NCI-H2227 (cell line): ENCODE measurements around the gene PCSK6.

ENCODE experiments used
- DNase-seq: peaks from one replicate; lab custom pipeline; 2025; ENCODE audit not compliant: unreplicated experiment; lab: John Stamatoyannopoulos, UW

The PCSK6 gene

DNA sequence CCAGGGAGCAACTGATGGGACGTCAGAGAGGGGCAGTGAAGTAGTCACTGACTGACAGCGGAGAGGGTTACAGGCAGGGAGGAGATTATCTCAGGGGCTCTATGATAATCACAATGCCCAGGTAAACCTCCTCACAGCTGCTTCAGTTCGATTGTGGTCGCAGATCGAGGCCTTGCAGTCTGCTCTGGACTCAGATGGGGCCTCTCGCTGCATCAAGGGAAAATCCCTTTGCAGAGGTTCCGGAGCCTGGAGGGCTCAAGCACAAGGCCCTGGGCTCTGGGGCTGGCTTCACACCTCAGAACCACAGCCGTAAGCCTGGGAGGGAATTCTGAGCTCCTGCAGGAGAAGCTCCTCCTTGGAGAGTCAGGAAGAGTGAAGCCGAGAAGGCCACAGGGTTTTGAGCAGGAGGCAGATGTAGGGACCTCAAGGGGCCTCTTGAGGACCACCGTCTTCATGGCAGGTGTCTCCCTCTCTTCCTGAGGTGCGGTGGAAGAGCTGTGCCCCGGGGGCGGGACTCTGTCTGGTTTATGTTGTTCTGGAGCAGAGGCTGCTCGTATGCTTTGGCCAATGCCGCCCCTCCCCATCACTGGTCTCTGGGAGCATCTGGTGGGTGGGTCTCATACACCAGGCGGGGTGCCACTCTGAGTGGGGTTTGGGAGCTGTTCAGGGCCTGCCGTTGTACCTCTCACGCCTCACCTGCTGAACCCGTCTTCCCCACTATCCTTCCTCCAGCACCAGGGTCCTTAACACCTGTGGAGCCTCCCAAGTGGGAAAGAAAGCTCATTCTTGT lies 175.0 kb downstream of the PCSK6 start:
- DNase-seq: no peak

DNA sequence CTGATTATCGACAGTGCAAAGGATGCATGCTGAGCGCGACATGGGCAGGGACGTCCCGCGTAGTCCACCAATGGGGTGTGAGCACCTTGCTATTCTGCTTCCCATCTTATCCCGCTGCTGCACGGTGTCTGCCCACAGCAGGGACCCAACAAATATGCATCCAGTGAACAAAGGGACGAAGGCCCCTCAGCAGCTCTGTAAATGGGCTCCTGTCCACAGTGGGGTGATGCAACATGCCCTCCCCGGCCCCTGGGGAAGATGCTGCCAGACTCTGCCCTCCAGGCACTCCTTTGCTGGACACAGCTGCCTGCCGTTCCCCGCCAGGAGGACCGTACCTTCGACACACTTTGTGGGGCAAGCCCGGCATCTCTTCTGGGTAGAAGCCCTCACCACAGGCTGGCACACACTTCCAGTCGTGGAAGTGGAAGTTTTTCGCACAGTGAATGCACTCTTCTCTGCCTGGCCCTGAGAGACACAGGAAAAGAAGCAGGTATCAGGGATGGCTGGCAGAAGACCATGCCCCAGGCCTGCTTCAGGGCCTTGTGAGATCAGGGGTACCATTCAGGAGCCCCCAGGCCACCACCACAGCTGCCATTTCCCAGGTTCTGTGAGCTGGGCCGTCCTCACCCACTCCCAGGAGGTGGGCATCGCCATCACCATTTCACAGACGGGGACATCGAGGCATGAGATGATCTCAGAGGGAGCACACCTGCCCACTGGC lies 176.3 kb downstream of the PCSK6 start:
- DNase-seq: no peak

DNA sequence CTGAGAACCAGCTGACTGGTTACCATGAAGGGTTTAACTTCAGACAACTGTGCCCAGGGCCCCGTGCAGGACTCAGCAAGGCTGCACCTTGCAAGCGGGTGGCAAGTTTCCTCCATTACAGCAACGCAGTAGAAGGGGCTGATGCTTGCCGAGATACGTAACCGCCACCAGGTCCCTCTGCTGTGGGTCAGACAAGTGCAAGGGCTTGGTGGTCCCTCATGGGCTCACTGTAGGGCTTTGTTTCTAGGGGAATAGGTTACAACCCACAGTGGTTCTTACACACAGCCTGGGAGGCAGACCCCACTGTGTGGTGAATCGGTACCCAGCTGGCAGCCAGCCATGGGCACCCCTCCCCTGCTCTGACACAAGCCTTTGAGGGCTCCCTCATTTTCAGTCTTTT lies 179.0 kb downstream of the PCSK6 start:
- DNase-seq: no peak

DNA sequence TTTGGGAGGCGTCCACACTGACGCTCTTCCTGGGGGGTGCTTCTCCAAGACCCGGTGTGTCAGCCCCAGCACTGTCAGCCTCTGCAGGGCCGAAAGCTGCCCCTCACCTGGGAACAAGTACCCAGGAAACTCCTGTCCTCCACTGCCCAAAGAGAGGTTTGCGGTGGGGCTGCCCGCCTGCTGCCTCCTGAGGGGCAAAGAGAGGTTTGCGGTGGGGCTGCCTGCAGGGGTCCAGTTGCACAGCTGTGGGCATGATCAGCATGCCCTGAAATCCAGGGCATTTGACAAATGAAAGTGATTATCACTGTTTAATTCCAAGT lies 179.4 kb downstream of the PCSK6 start:
- no peak for DNase-seq

DNA sequence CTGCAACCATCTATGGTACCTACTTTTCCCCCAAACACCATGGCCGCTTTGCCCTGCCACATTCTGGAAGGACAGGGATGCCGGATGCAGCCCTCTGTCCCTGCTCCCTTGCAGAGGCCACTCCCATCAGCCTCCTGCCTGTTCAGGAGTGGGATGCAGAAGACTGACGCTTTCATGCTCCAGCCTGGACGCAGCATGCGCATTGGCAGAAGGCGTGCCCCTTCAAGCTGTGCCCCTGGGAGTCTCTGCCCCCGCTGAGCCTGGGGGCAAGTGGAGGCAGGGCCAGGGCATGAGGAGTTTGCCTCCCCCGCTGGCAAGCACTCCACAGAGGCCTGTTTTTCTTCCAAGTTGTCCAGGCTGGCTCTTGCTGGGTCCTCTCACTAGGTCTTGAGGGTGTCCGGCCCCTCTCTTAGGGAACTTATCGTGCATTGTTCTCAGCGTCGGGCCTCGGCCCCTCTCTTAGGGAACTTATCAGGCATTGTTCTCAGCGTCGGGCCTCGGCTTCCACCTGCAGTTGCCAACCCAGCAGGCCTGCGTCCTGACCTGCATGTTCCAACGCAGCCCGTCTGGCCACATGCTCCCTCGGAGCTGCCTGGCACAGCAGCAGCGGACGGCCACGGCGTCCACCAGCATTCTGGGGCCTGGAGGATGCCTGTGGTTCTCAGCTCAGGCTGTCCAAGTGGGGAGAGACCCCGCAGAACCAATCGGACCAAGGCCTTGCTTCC lies 179.9 kb downstream of the PCSK6 start:
- DNase-seq: no peak

DNA sequence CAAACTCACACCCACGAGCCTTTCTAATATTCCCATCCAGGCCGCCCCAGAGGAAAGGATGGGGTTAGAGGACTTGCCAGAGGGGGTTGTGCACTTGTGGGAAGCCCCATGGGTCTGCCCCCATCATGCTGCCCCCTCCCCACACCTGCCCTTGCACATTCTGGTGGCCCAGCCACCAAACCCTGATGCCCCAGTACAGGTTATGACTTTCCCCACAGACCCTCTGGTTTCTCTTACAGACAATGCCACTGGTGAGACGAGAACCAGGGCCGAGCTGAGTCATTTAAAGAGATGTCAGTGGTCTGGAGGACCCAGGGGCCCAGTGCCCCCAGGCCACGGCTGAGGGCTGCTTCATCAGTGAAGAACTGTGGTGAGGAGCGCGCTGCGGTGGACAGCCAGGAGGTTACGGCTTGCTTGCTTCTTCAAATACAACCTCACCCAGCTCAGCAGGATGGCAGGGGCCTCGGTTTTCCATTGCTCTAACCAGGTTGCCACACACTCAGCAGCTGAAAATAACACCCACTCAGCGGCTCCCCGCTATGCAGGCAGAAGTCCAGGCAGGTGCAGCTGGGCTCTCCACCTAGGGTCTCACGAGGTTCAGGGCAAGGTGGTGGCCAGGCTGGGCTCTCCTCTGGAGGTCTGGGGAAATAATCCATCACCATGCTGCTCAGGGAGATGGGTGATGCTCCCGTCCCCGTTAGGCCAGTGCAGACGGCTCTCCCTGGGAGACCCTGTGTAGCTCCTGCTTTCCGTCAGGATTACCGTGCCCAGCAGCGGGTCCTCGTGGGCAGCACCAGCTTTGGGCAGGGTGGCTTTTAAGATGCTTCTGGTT lies 180.7 kb downstream of the PCSK6 start:
- DNase-seq: no peak

DNA sequence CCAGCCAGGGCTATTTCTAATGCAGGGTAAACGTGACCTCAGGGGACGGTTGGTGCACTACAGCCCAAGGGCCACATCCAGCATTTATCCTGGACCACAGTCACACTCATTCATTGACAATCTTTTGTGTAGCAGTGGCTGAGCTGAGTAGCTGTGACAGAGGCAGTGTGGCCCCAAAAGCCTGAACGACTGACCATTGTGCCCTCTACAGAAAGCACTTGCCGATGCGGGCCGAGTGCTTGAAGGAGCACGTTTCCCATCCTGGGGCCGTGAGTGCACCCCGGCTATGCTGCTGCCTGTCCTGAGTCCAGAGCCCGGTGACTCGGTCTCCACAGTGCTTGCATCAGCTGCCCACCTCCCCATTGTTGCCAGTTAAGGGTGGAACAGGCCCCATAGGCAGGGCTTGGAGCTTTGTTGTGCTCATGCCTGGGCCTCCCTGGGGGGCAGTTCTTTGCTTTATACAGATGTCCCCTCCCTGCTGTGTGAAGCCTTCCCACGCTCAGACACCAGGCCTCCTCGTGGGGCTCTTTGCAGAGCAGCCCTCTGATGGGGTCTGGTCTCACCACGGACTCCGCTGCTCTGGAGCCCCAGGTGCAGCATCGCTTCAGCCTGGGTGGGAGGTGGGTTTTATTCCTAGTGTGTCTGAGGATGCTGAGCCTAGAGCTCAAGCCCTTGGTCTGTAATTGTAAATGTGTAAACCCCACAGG lies 181.5 kb downstream of the PCSK6 start:
- no peak for DNase-seq

DNA sequence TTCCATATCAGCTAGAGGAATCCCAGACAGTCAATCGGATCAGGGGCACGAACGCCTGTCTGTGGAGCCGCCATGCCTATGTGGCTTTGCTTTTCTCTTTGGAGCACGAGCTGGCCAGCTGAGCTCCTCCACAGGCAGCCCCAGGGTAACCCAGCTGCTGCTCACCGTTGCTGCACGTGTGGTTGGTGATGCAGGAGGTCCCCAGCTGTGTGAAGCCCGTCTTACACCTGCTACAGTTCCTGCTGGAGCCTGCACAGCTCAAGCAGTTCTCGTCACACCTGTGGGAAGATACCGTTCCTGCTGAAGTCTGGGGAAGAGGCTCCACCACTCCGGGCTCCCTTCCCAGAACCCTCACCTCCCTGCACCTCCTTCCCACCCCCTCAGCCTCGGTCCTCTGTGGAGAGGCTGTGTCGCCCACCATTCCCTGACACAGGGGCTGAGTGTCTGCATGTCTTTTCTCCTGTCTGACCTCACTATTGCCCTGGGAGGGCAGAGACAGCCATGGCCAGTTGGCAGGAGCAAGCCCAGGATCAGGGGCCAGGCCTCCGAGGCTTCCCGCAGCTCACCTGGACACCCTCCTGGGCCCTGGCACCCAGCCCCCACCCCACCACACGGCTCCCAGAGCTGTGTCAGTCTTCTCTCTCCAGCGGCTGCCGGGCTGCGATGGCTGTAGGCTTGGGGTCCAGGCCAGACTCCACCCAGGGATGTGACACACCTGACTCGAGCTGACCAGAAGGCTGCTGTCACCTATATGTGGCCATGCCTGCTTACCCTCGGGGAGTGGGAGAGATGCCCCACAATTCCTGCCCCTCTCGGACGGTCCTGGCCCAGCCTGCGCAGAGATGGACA lies 182.2 kb downstream of the PCSK6 start:
- no peak for DNase-seq

DNA sequence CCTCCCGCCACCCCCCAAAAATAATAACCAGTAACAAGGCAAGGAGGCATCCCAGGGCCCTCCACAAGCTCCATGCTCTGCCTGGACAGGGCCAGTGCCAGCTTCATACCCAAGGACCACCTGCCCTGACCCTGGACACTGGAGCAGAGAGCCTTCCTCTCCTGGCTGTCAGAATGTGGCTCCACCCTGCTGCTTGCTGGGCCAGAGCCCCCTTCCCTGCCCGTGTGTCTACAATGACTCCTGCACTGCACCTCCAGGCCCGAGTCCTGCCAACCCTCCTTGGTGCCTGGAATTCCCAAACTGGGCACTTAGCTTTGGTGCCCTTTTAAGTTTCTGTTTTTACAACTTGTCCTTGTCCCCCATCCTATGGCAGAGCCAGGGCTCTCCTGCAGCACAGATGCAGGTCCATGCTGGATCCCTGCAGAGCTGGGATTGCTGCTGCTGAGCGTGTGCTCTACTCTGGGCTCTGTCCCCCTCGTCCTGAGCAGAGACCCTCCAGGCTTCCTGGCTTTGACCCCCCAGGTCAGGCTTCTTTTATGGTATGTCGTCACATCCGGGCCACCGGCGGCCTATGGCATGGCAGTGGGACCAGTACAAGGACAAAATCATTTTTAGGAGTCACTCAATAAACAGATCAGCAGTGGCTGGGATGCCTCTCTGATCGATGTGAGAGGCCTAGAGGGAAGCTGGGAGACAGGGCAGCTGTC lies 183.0 kb downstream of the PCSK6 start:
- no peak for DNase-seq

DNA sequence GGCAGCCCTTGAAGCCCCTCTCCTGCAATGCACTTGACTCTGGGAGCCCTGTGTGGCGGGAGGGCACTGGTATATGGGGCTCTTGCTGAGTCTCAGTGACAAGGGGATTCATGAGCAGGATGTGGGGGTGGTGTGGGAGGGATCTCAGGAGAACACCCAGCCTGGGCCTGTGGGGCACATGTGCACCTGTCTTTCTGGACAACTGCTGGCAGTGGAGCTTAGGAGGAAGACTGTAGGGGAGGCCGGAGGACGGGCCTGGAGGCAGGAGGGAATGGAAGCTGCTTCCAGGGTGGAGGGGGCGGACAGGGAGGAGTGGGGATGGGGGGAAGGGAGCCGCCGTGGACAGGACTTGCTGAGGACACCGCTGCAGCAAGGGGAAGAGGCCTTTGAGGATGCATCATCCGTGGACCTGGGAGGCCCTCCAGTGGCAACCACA lies 183.7 kb downstream of the PCSK6 start:
- no peak for DNase-seq

DNA sequence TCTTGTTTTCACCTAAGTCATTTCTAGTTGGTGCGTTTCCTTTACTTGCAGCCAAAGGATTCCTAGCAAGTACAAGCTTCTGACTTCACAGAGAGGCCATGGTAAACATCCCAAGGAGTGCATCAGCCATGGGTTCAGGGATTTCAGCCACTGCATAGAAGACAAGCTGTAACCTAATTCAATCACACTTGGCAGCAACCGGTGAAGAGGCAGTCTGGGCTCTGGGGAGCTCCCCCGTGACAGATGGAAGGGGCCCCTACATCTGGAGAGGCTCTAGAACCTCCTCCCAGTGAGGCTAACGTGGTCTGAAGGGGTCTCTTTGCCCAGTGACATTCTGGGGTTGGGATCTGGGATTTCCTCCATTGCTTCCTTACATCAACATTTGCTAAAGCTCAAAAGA lies 186.1 kb downstream of the PCSK6 start:
- no peak for DNase-seq

DNA sequence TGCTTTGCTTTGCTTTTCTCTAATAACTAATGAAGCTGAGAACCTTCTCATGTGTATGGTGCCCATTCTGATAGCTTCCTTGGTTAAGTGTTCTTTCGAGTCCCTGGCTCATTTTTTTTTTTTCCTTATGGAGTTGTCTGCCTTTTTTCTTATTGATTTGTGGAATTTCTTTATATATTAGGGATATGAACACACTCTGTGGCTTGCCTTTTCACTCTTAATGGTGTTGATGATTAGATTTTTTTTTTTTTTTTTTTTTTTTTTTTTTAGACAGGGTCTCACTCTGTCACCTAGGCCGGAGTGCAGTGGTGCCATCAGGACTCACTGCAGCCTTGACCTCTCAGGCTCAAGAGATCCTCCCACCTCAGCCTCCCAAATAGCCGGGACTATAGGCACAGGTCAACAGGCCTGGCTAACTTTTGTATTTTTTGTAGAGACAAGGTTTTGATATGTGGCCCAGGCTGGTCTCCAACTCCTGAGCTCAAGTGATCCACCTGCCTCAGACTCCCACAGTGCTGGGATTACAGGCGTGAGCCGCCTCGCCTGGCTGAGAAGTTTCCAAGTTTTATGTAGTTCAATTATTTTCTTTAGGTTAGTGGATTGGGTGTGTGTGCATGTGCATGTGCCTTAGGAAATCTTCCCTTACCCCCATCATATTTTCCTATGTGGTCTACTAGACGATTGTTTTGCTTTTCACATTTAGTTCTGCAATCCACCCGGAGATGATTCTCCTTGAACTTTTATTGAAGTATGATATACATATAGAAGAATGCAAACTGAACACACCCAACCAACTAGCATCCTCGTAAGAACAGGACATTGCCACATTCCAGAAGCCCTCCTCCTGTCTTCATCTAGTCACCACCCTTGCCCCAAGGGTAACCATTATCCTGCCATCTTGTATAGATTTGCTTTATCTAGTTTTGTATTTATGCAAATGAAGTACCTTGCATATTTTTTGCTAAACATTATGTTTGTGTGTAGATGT lies 192.8 kb downstream of the PCSK6 start:
- no peak for DNase-seq

DNA sequence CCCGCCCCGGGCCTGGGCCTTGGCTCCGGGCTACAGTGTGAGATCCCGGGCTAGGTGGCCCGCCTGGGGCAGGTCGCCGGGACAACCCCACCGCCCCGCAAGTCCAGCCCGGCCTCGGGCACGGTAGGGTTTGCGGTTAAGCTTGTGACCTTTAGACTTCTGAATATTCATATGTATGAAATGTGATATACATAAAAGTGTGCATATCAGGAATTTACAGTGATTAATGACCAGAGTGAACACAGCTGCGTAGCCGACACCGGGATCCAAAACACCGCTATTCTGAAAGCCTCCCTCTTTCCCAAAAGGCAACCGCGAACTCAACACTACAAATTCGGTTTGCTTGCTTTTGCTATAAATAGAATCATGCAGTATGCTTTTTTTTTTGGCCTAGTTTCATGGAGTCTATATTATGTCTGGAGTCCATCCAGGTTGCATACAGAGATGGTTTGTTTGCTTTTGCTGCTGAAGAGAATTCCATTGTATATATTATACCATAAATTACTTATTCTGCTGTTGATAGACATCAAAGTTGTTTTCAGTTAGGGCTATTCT lies 193.8 kb downstream of the PCSK6 start:
- no peak for DNase-seq

DNA sequence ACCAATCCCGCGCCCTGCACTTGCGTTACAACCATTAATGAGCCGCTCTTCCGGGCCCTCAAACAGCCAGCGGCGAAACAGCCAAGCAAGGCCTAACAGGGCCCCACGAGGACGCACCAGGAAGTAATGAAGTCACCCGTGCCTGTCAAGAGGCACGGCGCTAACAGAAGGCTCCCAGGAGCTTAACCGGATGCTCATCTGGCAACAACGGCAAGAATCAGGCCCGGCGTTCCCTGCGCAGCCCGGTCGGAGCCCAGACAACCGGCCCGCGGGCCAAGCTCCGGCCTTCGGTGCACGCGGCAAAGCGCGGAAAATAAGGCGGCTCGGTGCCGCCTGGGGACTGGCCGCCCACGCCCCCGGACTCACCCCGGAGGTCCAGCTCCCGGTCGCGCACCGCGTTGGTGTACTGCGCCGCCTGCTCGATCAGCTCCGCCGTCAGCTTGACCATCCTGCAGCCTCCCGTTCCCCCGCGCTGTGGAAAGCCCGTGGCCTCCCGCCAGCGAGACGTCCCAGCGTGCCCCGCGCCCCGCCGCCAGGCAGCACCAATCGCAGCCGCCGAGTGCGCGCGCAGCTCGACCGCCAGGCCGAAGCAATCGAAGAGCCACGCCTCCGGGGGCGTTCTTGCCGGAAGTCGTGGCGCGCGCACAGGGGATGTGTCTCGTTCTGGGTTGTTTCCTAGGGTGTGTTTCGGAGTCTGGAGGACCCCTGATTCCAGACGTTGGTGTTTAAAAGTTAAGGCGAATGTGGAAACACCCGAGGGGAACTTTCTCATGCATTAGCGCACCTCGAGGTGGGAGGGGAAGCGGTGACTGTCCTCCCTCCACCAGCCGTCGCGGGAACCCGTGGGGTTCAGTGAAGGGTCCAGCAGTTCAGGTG lies 194.5 kb downstream of the PCSK6 start, which contains the start of gene SNRPA1:
Gene SNRPA1 (minus strand): TSS at position 518 of the 876 bp plus-strand sequence. CDS start 70 bp downstream, at position 448.
- DNase-seq: peak; percentile 94

DNA sequence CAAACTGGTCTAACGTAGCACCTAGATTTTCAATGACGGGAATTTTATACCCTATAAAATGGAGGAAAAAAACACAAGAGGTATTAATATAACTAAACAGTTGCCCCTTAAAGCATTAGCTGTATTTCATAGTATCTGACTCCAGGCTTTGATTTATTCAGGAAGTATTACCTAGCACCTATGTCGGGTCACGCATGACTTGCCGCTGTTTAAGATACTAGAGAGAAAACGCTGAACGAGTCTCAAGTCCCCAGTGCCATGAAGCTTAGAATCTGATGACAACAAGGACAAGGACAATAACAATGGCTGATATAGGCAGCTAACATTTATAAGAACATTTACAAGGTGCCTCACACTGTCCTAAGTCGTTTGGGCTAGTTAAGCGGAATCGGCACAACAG lies 196.4 kb downstream of the PCSK6 start:
- DNase-seq: no peak

DNA sequence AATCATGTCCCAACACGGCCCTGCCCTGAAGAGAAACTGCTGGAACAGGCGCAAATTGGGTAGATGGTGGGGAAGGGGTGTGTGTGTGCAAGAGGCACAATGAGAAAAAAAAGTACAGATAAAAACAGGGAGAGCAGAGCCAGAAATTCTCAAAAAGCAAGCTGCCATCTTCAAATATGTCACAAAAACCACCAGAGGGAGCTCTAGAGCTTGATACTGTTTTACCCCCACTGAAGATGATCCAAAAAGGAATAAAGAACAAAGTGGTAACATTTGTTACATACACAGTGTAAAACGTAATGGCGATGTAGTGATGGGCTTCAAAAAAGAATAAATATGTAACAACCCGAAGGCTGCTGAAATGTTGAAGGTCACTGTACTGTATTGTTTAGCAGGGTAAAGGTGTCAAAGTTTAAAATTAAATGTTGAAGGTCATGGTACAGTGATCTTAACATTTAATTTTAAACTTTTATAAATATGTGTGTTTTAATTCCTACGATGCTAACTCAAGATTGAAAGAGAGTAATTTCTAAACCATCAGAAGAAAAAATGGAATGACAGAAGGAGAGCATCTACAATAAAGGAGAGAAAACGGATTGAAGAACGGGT lies 200.5 kb downstream of the PCSK6 start:
- DNase-seq: peak; percentile 44
